ENCODE data around the gene FRAT1.

The FRAT1 gene

GRCh38 chr10:97358349-97358748 lies 39.3 kb downstream of the FRAT1 start:
- H3K9me3 ChIP-seq (ENCODE audit: control insufficient read depth in 2 of 2, low read length in 2 of 2) = no peaks in the 10 kb centered on the region
- H3K27ac ChIP-seq (ENCODE audit: low read length) = no peak overlapping the region
- H3K9ac ChIP-seq (ENCODE audit: low read length in 2 of 2) = no peak overlapping the region
- H3K36me3 ChIP-seq (ENCODE audit: control insufficient read depth in 2 of 2, insufficient read depth in 2 of 2, low read length in 2 of 2) = peaks cover 17 to 18% of the 10 kb centered on the region in 2 donors
- H3K27me3 ChIP-seq (ENCODE audit: control insufficient read depth in 1 of 2, insufficient read depth in 2 of 2, low read length in 2 of 2) = no peaks in the 10 kb centered on the region
- no peak overlapping the region for H3K4me3 ChIP-seq (ENCODE audit: low read length in 2 of 2)
- peaks cover 5% of the 10 kb centered on the region for H3K4me1 ChIP-seq (ENCODE audit: control insufficient read depth, insufficient read depth, low read length)

- peaks cover 20 to 21% of the 10 kb centered on the region in 2 donors for H3K36me3 ChIP-seq (ENCODE audit: control insufficient read depth in 2 of 2, insufficient read depth in 2 of 2, low read length in 2 of 2)
- no peak overlapping the region for H3K4me3 ChIP-seq (ENCODE audit: low read length in 2 of 2)
- no peak overlapping the region for H3K27ac ChIP-seq (ENCODE audit: low read length)
- H3K27me3 ChIP-seq (ENCODE audit: control insufficient read depth in 1 of 2, insufficient read depth in 2 of 2, low read length in 2 of 2) = no peaks in the 10 kb centered on the region
- H3K4me1 ChIP-seq (ENCODE audit: control insufficient read depth, insufficient read depth, low read length) = peaks cover 5% of the 10 kb centered on the region
- no peaks in the 10 kb centered on the region for H3K9me3 ChIP-seq (ENCODE audit: control insufficient read depth in 2 of 2, low read length in 2 of 2)
- H3K9ac ChIP-seq (ENCODE audit: low read length in 2 of 2) = no peak overlapping the region
Measured at GRCh38 chr10:97358781-97359180, 39.7 kb downstream of the FRAT1 start.

- Histone ChIP-seq H3K9ac (ENCODE audit: low read length in 2 of 2) (no peak overlapping the region), H3K27ac (ENCODE audit: low read length) (no peak overlapping the region), H3K36me3 (ENCODE audit: control insufficient read depth in 2 of 2, insufficient read depth in 2 of 2, low read length in 2 of 2) (peaks cover 23 to 24% of the 10 kb centered on the region in 2 donors), H3K9me3 (ENCODE audit: control insufficient read depth in 2 of 2, low read length in 2 of 2) (no peaks in the 10 kb centered on the region), H3K4me1 (ENCODE audit: control insufficient read depth, insufficient read depth, low read length) (peaks cover 2% of the 10 kb centered on the region), H3K27me3 (ENCODE audit: control insufficient read depth in 1 of 2, insufficient read depth in 2 of 2, low read length in 2 of 2) (no peaks in the 10 kb centered on the region), H3K4me3 (ENCODE audit: low read length in 2 of 2) (no peak overlapping the region)
Measured at GRCh38 chr10:97360705-97361536, 41.9 kb downstream of the FRAT1 start.

GRCh38 chr10:97361537-97361901 lies 42.4 kb downstream of the FRAT1 start:
- H3K9me3 ChIP-seq (ENCODE audit: control insufficient read depth in 2 of 2, low read length in 2 of 2) = no peaks in the 10 kb centered on the region
- no peak overlapping the region for H3K9ac ChIP-seq (ENCODE audit: low read length in 2 of 2)
- H3K4me1 ChIP-seq (ENCODE audit: control insufficient read depth, insufficient read depth, low read length) = no peaks in the 10 kb centered on the region
- no peak overlapping the region for H3K4me3 ChIP-seq (ENCODE audit: low read length in 2 of 2)
- H3K27me3 ChIP-seq (ENCODE audit: control insufficient read depth in 1 of 2, insufficient read depth in 2 of 2, low read length in 2 of 2) = no peaks in the 10 kb centered on the region
- H3K27ac ChIP-seq (ENCODE audit: low read length) = no peak overlapping the region
- peaks cover 20 to 24% of the 10 kb centered on the region in 2 donors for H3K36me3 ChIP-seq (ENCODE audit: control insufficient read depth in 2 of 2, insufficient read depth in 2 of 2, low read length in 2 of 2)

- H3K4me1 ChIP-seq (ENCODE audit: control insufficient read depth, insufficient read depth, low read length) = no peaks in the 10 kb centered on the region
- H3K27ac ChIP-seq (ENCODE audit: low read length) = no peak overlapping the region
- peaks cover 18 to 22% of the 10 kb centered on the region in 2 donors for H3K36me3 ChIP-seq (ENCODE audit: control insufficient read depth in 2 of 2, insufficient read depth in 2 of 2, low read length in 2 of 2)
- no peak overlapping the region for H3K9ac ChIP-seq (ENCODE audit: low read length in 2 of 2)
- H3K9me3 ChIP-seq (ENCODE audit: control insufficient read depth in 2 of 2, low read length in 2 of 2) = no peaks in the 10 kb centered on the region
- H3K4me3 ChIP-seq (ENCODE audit: low read length in 2 of 2) = no peak overlapping the region
- no peaks in the 10 kb centered on the region for H3K27me3 ChIP-seq (ENCODE audit: control insufficient read depth in 1 of 2, insufficient read depth in 2 of 2, low read length in 2 of 2)
Measured at GRCh38 chr10:97362310-97363033, 43.4 kb downstream of the FRAT1 start.

GRCh38 chr10:97363071-97363470 lies 44.0 kb downstream of the FRAT1 start:
- H3K9me3 ChIP-seq (ENCODE audit: control insufficient read depth in 2 of 2, low read length in 2 of 2) = no peaks in the 10 kb centered on the region
- no peak overlapping the region for H3K9ac ChIP-seq (ENCODE audit: low read length in 2 of 2)
- H3K4me1 ChIP-seq (ENCODE audit: control insufficient read depth, insufficient read depth, low read length) = no peaks in the 10 kb centered on the region
- no peak overlapping the region for H3K4me3 ChIP-seq (ENCODE audit: low read length in 2 of 2)
- no peaks in the 10 kb centered on the region for H3K27me3 ChIP-seq (ENCODE audit: control insufficient read depth in 1 of 2, insufficient read depth in 2 of 2, low read length in 2 of 2)
- H3K36me3 ChIP-seq (ENCODE audit: control insufficient read depth in 2 of 2, insufficient read depth in 2 of 2, low read length in 2 of 2) = peaks cover 18 to 22% of the 10 kb centered on the region in 2 donors
- no peak overlapping the region for H3K27ac ChIP-seq (ENCODE audit: low read length)

GRCh38 chr10:97365761-97366351 lies 46.8 kb downstream of the FRAT1 start:
- Histone ChIP-seq H3K4me1 (ENCODE audit: control insufficient read depth, insufficient read depth, low read length) (no peaks in the 10 kb centered on the region), H3K27me3 (ENCODE audit: control insufficient read depth in 1 of 2, insufficient read depth in 2 of 2, low read length in 2 of 2) (no peaks in the 10 kb centered on the region), H3K9me3 (ENCODE audit: control insufficient read depth in 2 of 2, low read length in 2 of 2) (no peaks in the 10 kb centered on the region), H3K36me3 (ENCODE audit: control insufficient read depth in 2 of 2, insufficient read depth in 2 of 2, low read length in 2 of 2) (peaks cover 19 to 32% of the 10 kb centered on the region in 2 donors), H3K27ac (ENCODE audit: low read length) (no peak overlapping the region), H3K9ac (ENCODE audit: low read length in 2 of 2) (no peak overlapping the region), H3K4me3 (ENCODE audit: low read length in 2 of 2) (no peak overlapping the region)

- H3K4me1 ChIP-seq (ENCODE audit: control insufficient read depth, insufficient read depth, low read length) = no peaks in the 10 kb centered on the region
- no peak overlapping the region for H3K27ac ChIP-seq (ENCODE audit: low read length)
- no peak overlapping the region for H3K9ac ChIP-seq (ENCODE audit: low read length in 2 of 2)
- H3K9me3 ChIP-seq (ENCODE audit: control insufficient read depth in 2 of 2, low read length in 2 of 2) = no peaks in the 10 kb centered on the region
- H3K4me3 ChIP-seq (ENCODE audit: low read length in 2 of 2) = no peak overlapping the region
- peaks cover 20 to 39% of the 10 kb centered on the region in 2 donors for H3K36me3 ChIP-seq (ENCODE audit: control insufficient read depth in 2 of 2, insufficient read depth in 2 of 2, low read length in 2 of 2)
- H3K27me3 ChIP-seq (ENCODE audit: control insufficient read depth in 1 of 2, insufficient read depth in 2 of 2, low read length in 2 of 2) = no peaks in the 10 kb centered on the region
Measured at GRCh38 chr10:97366572-97366971, 47.5 kb downstream of the FRAT1 start.

GRCh38 chr10:97367126-97367649 lies 48.1 kb downstream of the FRAT1 start:
- no peak overlapping the region for H3K27ac ChIP-seq (ENCODE audit: low read length)
- no peaks in the 10 kb centered on the region for H3K4me1 ChIP-seq (ENCODE audit: control insufficient read depth, insufficient read depth, low read length)
- no peaks in the 10 kb centered on the region for H3K27me3 ChIP-seq (ENCODE audit: control insufficient read depth in 1 of 2, insufficient read depth in 2 of 2, low read length in 2 of 2)
- H3K36me3 ChIP-seq (ENCODE audit: control insufficient read depth in 2 of 2, insufficient read depth in 2 of 2, low read length in 2 of 2) = peaks cover 23 to 43% of the 10 kb centered on the region in 2 donors
- no peak overlapping the region for H3K4me3 ChIP-seq (ENCODE audit: low read length in 2 of 2)
- no peaks in the 10 kb centered on the region for H3K9me3 ChIP-seq (ENCODE audit: control insufficient read depth in 2 of 2, low read length in 2 of 2)
- H3K9ac ChIP-seq (ENCODE audit: low read length in 2 of 2) = no peak overlapping the region
